ENCODE results near the gene TRIM7.
"Not testable (repeated sequence)": the region's sequence is repeated elsewhere in the genome, so short reads cannot be mapped to it uniquely, and the experiment has no call there.

Gene TRIM7

GRCh38 chr5:181217111-181217802, 12.3 kb upstream of the TRIM7 start:
- Histone ChIP-seq H4K20me1 (ENCODE audit: insufficient read depth, low read length, poor library complexity, severe bottlenecking) (no peaks in the 10 kb centered on the region), H3K4me2 (ENCODE audit: low read depth, low read length, poor library complexity, severe bottlenecking) (peak overlapping the region; percentile 84), H3K27me3 (ENCODE audit: insufficient read depth, low read length, poor library complexity, severe bottlenecking) (no peaks in the 10 kb centered on the region), H3F3A (ENCODE audit: low read depth) (no peaks in the 10 kb centered on the region), H2AFZ (ENCODE audit: low read length) (peak overlapping the region; percentile 76), H3K9me2 (replicated peaks; ENCODE audit: low read depth, low read length) (no peaks in the 10 kb centered on the region), H3K9me3 (ENCODE audit: insufficient read depth, low read depth, low read length) (no peaks in the 10 kb centered on the region), H3K9ac (ENCODE audit: low read depth, low read length, poor library complexity, severe bottlenecking) (peak overlapping the region; percentile 59), H3K79me2 (ENCODE audit: insufficient read depth, low read length) (no peaks in the 10 kb centered on the region), H3K4me1 (ENCODE audit: insufficient read depth, low read length, poor library complexity, severe bottlenecking) (peaks cover 12% of the 10 kb centered on the region), H3K4me3 (ENCODE audit: low read length, poor library complexity, severe bottlenecking) (peak overlapping the region; percentile 74), H3K36me3 (ENCODE audit: insufficient read depth, low read length) (no peaks in the 10 kb centered on the region)
- TF ChIP-seq EZH2phosphoT487 (IDR thresholded peaks at IDR 0.05; ENCODE audit: borderline replicate concordance), result no peak
- TF ChIP-seq, protein P1, sequence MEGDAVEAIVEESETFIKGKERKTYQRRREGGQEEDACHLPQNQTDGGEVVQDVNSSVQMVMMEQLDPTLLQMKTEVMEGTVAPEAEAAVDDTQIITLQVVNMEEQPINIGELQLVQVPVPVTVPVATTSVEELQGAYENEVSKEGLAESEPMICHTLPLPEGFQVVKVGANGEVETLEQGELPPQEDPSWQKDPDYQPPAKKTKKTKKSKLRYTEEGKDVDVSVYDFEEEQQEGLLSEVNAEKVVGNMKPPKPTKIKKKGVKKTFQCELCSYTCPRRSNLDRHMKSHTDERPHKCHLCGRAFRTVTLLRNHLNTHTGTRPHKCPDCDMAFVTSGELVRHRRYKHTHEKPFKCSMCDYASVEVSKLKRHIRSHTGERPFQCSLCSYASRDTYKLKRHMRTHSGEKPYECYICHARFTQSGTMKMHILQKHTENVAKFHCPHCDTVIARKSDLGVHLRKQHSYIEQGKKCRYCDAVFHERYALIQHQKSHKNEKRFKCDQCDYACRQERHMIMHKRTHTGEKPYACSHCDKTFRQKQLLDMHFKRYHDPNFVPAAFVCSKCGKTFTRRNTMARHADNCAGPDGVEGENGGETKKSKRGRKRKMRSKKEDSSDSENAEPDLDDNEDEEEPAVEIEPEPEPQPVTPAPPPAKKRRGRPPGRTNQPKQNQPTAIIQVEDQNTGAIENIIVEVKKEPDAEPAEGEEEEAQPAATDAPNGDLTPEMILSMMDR (conservative IDR thresholded peaks at IDR 0.05; ENCODE audit: low read length), result peak; percentile 17; the same call in 1 of the 2 replicates

GRCh38 chr5:181215997-181216989, 11.3 kb upstream of the TRIM7 start:
- TF ChIP-seq, protein P1 (conservative IDR thresholded peaks at IDR 0.05; ENCODE audit: low read length), result no peak
- no peak for TF ChIP-seq EZH2phosphoT487 (IDR thresholded peaks at IDR 0.05; ENCODE audit: borderline replicate concordance)
- H2AFZ ChIP-seq (ENCODE audit: low read length), result peak overlapping the region; percentile 99
- peak overlapping the region; percentile 74 for H3K4me3 ChIP-seq (ENCODE audit: low read length, poor library complexity, severe bottlenecking)

GRCh38 chr5:181214249-181214648, 9.3 kb upstream of the TRIM7 start:
- not testable (repeated sequence) for H3K36me3 ChIP-seq (ENCODE audit: insufficient read depth, low read length); H3K9ac ChIP-seq (ENCODE audit: low read depth, low read length, poor library complexity, severe bottlenecking); H3K4me2 ChIP-seq (ENCODE audit: low read depth, low read length, poor library complexity, severe bottlenecking); H3K27me3 ChIP-seq (ENCODE audit: insufficient read depth, low read length, poor library complexity, severe bottlenecking); H3F3A ChIP-seq (ENCODE audit: low read depth); H3K79me2 ChIP-seq (ENCODE audit: insufficient read depth, low read length); H4K20me1 ChIP-seq (ENCODE audit: insufficient read depth, low read length, poor library complexity, severe bottlenecking); H3K4me1 ChIP-seq (ENCODE audit: insufficient read depth, low read length, poor library complexity, severe bottlenecking); H2AFZ ChIP-seq (ENCODE audit: low read length); H3K9me2 ChIP-seq (replicated peaks; ENCODE audit: low read depth, low read length); H3K9me3 ChIP-seq (ENCODE audit: insufficient read depth, low read depth, low read length); H3K4me3 ChIP-seq (ENCODE audit: low read length, poor library complexity, severe bottlenecking)

More at GRCh38 chr5:181215997-181216989, 11.3 kb upstream of the TRIM7 start:
- H3F3A ChIP-seq (ENCODE audit: low read depth), result no peaks in the 10 kb centered on the region
- H3K4me2 ChIP-seq (ENCODE audit: low read depth, low read length, poor library complexity, severe bottlenecking), result peak overlapping the region; percentile 76
- H4K20me1 ChIP-seq (ENCODE audit: insufficient read depth, low read length, poor library complexity, severe bottlenecking), result no peaks in the 10 kb centered on the region
- peaks cover 9% of the 10 kb centered on the region for H3K4me1 ChIP-seq (ENCODE audit: insufficient read depth, low read length, poor library complexity, severe bottlenecking)
- no peaks in the 10 kb centered on the region for H3K36me3 ChIP-seq (ENCODE audit: insufficient read depth, low read length)
- no peaks in the 10 kb centered on the region for H3K9me2 ChIP-seq (replicated peaks; ENCODE audit: low read depth, low read length)
- H3K27me3 ChIP-seq (ENCODE audit: insufficient read depth, low read length, poor library complexity, severe bottlenecking), result no peaks in the 10 kb centered on the region
- peak overlapping the region; percentile 47 for H3K9ac ChIP-seq (ENCODE audit: low read depth, low read length, poor library complexity, severe bottlenecking)
- H3K9me3 ChIP-seq (ENCODE audit: insufficient read depth, low read depth, low read length), result no peaks in the 10 kb centered on the region
- H3K79me2 ChIP-seq (ENCODE audit: insufficient read depth, low read length), result no peaks in the 10 kb centered on the region
